GM12874 (cell line): Measurements from ENCODE around the gene PKD1L1.

Experiments
- TF ChIP-seq, protein P1 (sequence below): IDR thresholded peaks from 2 replicates; pipeline ENCODE4 v1.5.1; 2011; ENCODE audit warnings: low read depth, mild to moderate bottlenecking, control low read depth, low read length, moderate library complexity; ENCODE audit not compliant: insufficient read depth

PKD1L1 gene

DNA sequence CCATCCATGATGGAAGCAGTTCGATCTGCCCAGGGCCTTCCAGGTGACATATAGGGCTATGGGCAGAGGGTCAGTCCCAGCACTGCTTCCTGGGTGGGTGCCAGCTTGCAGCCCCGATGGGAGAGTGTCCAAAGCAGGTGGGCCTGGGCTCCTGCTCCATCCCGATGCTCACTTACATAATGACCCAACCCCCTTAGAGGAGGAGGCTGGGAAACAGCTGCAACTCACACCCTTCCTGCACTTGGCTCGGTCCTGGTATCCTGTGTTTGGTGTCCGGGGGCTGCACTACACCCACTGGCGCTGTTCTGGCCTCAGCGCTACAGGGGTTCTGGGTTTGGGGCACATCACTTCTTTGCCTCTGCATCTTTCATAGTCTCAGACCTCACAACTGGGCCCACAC is 58.5 kb downstream of the PKD1L1 start:
- TF ChIP-seq, protein P1, sequence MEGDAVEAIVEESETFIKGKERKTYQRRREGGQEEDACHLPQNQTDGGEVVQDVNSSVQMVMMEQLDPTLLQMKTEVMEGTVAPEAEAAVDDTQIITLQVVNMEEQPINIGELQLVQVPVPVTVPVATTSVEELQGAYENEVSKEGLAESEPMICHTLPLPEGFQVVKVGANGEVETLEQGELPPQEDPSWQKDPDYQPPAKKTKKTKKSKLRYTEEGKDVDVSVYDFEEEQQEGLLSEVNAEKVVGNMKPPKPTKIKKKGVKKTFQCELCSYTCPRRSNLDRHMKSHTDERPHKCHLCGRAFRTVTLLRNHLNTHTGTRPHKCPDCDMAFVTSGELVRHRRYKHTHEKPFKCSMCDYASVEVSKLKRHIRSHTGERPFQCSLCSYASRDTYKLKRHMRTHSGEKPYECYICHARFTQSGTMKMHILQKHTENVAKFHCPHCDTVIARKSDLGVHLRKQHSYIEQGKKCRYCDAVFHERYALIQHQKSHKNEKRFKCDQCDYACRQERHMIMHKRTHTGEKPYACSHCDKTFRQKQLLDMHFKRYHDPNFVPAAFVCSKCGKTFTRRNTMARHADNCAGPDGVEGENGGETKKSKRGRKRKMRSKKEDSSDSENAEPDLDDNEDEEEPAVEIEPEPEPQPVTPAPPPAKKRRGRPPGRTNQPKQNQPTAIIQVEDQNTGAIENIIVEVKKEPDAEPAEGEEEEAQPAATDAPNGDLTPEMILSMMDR = no peak

DNA sequence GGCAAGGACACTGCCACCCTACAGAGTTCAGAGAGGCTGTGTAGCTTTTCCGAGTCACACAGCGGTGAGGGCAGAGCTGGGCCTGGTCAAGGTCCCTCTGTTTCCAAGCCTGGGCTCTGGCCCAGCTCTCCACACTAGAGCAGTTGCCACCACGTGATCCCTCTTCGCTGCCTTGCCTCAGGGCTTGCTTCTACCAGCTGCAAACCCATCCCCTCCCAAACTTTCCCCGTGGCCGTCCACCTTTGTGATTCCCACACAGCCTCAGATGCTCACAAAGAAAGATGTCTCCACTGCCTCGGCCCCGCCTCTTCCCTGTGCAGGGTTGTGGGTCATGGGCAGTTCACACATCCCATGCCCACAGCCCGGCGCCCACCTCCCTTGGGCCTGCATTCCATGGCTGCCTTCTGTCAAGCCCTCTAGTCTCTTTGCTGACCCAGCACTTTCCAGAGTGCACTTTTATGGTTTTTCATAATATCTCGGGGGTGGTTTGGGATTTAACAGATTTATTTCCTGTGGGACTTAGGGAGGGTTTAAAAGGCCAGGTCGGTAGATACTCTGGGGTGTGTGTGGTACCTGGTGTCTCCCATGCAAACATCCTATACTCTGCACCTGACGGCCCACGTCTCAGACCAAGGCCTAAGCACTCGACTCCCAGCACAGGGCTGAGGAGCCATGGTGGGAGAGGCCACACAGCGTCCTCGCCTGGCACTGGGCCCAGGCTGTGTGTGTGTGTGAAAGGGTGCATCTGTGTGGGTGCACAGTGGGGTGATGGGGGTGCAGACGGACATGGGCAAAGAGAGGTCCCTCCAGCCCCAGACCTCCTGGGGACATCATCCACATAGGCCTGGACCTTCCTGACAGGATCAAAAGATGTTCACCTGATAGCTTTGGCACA is 59.6 kb downstream of the PKD1L1 start:
- TF ChIP-seq, protein P1 = no peak

DNA sequence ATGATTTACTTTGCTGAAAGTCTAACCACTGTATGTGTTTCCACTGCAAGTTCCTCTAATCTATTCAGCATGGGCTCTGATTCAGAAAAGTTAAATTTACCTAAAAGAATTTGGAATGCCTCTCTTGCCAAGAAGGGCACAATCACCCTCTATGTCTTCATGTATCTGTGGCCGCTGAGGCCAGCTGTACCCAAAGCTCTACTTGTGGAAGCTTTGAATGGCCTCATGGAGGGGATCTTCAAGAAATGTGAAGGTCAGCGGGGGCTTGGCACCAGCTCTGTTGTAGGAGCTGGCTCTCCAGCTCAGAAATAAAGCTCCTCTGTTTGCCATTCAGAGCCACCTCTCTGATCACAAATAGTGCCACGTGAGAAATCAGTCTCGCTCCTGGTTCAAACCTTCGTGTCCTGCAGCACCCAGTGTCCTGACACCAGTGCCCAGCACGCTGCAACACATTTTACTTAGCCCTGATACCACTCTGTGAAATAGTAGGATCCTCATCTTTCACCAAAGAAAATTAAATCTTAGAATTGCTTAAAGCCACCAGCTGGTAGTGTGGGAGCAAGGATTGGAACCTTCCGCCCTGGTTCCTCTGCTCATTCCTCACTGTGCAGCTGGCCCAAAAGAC is 61.1 kb downstream of the PKD1L1 start:
- TF ChIP-seq, protein P1 = no peak

DNA sequence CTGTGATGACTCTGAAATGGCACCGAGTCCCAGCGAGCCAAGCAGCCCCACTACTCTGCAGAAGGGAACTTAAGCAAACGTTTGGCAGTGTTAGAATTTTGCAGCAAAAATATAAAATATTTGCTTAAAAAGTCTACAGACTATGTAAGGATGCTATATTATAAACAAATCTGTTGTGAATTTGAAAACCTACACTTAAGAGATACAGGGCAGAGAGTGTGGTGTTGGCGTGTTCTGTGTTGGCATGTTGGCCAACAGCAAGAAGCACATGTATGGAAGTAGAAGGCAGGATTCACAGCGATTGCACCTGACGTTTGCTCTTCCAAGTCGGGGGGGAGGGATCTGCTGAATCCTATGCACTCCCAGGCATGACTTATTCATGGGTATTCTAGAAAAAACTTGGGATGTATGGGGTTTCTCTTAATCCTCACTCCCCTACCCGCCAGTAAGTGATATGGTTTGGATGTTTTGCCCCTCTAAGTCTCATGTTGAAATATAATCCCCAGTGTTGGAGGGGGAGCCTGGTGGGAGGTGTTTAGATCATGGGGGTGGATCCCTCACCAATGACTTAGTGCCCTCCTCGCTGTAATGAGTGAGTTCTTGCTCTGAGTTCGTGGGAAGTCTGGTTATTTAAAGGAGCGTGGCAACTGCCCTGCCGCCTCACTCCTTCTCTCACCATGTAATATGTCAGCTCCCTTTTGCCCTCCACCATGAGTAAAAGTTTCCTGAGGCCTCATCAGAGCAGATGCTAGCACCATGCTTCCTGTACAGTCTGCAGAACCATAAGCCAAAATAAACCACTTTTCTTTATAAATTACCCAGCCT is 62.1 kb downstream of the PKD1L1 start:
- TF ChIP-seq, protein P1 = no peak

DNA sequence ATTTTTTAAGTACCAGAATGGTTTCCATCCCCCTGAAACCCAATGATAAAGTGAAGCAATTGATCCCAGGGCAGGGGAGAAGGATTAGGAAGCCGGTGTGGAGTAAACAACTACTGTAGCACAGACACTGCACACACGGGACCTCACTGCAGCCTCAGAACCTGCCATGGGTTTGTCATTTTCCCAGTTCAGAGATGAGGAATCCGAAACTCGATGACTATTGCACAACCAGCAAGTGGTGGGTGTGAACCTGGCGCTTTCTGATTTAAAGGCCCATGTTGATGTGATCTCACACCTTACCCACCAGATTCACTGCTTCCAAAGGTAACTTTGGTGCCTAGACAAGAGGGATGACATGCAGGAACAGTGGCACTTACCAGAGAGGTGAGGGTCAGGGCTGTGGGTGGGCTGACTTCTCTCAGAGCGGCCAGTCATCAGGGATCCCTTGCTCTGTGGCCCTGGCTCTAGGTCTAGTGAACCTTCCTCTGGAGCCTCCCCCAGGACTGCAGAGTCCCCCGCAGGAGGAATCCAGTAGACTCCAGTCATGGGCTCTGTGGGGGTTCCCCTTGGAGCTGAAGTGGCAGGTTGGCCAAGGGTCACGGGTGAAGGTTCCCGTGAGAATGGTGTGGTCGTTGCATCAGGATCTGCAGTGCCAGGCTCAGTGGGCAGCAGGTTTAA is 62.8 kb downstream of the PKD1L1 start:
- TF ChIP-seq, protein P1 = no peak

DNA sequence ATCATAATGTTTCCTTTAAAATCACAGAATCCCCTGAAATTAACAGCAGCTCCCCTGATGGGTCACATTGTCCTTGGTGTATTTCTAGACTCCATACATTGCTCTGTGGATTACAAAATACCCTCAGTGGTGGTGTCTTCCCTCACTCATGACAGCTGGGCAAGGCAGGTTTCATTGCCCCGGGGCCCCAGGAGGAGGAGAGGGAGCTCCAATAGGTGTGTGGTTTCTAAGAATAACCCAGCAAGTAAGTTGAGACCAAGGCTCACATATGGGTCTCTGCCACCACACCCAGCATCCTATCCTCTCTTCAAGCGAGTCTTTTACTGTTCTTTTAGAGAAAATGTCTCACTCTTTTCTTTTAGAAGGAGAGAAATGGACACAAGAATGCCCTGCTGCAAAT is 63.6 kb downstream of the PKD1L1 start:
- TF ChIP-seq, protein P1 = no peak

DNA sequence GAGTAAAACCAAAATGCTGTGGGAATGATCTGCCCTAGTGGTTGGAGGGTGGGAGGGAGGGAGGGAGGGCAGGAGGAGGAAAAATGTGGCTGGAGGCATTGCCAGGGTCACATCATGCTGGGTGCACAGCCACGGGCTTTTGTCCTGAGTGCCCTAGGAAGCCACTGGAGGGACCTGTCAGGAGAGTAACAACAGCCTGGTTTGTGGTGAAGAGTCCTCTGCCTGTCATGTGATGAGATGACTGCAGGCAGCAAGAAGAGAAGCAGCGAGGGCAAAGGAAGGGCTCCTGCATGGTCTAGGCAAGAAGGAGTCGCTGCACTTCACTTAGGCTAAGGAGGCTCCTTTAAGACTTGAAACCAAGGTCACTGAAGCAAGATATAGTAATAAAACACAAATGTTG is 65.6 kb downstream of the PKD1L1 start:
- TF ChIP-seq, protein P1 = no peak
